Hindlimb muscle (tissue), 1 donor: ENCODE data around the gene KTN1. TPM values are rescaled to one million over a fixed set of nuclear protein-coding genes. Genes with fewer than 3 reads are reported as not detected.

Experiments used
- DNase-seq: peaks from one replicate; pipeline ENCODE4 v3.0.0-alpha.2; 2013
- polyA plus RNA-seq: library from polyadenylated mRNA; unstranded; fragments of 120-200 nt; gene quantifications from one replicate; pipeline ENCODE4 v1.2.1, GENCODE V29; 2013; ENCODE audit not compliant: insufficient read length

Gene KTN1
- polyA plus RNA-seq, 1 donor, result 141 TPM

DNA sequence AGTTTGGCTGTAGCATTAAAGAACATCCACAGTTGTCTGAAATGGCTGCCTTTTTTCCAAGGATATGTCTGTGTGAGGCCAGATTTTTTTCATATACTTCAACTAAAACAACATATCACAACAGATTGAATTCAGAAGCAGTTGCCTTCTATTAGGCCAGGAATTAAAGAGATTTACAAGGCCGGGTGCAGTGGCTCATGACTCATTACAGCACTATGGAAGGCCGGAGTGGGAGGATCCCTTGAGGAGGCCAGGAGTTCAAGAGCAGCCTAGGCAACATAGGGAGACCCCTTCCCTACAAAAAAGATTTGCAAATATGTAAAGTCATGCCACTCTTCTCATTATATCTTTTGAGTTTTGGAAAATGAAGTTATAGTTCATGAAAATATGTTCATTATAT lies 108.6 kb downstream of the KTN1 start:
- no peak for DNase-seq

GRCh38 chr14:55689981-55690871 lies 110.2 kb downstream of the KTN1 start:
- DNase-seq, result no peak

- no peak for DNase-seq
These were observed 111.7 kb downstream of the KTN1 start for GRCh38 chr14:55691659-55692058.

GRCh38 chr14:55693904-55694303 lies 113.9 kb downstream of the KTN1 start:
- peak; percentile 44 for DNase-seq

DNA sequence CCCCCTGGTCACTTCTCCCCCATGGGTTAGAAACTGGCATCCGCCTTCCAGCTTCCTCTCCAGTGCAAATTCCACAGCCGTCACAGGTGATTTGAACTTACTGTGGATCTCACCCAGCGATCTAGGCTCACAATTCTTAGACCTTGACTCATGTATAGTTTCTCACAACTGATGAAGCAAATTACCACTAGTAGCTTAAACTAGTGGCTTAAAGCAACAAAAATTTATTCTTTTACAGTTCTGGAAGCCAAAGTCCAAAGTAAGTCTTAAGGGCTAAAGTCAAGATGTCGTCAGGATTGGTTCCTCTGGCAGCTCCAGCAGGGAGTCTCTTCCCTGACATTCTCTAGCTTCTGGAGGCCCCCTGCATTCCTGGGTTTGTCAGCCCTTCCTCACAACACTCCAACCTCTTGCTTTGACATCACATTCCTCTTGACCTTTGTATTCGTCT lies 117.4 kb downstream of the KTN1 start:
- no peak for DNase-seq

DNA sequence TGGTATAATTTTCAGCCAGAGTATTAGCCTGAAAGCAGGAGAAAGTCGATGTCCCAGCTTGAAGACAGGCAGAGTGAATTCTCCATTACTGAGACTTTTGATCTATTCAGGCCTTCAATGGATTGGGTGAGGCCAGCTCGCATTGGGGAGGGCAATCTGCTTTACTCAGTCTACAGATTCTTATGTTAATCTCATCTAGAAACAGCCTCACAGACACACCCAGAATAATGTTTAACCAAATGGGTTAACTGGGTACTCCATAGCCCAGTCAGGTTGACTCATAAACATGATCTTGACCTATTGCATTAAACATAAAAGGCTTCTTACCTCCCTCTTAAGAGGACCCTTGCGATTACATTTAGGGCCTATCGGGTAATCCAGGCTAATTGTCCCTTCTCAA lies 118.0 kb downstream of the KTN1 start:
- DNase-seq, result no peak

- no peak for DNase-seq
These were observed 119.4 kb downstream of the KTN1 start for GRCh38 chr14:55699131-55700057.

- no peak for DNase-seq
These were observed 121.6 kb downstream of the KTN1 start for GRCh38 chr14:55701638-55702037.

DNA sequence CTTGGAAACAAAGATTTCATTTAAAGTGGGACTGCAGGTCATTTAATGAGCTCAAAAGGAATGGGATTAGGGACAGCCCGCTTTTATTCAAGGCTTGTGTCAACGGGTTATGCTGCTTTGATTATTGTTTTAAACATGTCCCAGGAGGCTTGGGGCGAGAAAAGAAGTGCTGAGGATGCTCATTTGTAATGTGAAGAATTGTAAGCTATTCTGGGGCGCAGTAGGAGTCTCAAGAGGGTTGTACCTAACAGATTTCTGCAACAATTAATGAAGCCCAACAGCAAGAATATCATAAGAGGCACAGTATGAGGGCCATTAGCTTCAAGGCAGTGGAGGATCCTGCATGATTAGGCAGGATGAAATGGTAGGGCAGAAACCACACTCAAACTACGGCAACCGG lies 122.5 kb downstream of the KTN1 start:
- DNase-seq, result no peak

GRCh38 chr14:55704654-55705053 lies 124.6 kb downstream of the KTN1 start:
- DNase-seq, result no peak

DNA sequence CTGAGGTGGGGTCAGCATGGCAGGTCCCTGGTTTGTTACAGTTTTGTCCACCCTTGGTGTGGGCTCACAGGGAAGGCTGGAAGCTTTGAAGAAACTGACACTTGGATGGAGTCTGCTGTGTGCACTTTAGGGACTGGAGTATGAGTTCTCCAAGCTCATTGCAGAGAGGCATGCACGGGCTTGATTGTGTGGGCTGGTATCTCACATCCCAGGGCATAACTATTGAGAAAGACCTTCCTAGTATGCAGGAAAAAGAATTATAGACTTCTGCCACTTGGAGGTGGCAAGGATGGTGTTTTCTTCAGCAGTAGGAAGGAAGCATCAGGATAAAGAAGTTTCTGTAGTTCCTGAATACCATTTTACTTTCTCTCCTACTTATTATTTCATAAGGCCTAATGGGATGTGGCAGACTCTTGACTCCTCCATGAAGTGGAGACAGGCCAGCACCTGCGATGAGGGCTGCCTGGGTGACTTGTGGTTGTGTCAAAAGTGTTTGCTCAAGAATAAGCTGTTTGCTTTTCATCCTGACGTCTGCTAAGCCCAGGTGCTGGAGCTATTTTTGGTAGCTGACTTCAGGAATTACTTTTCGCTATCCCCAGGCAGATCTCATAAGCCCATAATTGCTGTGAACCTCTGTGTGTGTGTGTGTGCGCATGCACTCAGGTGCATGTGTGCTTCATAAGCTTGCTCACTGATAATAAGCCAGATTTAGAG lies 125.8 kb downstream of the KTN1 start:
- DNase-seq, result no peak

DNA sequence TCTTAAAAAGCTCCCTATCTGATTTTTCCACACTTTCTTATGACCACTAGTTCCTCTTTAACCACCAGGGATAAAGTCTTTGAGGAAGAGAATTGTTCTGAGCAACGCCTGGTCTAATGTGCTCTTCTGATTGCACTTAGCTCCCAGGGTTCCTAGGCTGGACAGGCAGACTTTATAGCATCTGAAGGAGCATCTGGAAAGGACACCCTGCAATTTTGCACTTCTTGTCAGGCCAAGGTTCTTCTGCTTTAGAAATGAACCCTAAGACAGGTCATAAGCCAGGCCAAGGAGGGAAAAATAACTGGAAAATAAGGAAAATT lies 126.3 kb downstream of the KTN1 start:
- DNase-seq, result no peak

- no peak for DNase-seq
These were observed 126.9 kb downstream of the KTN1 start for GRCh38 chr14:55706893-55707292.

- DNase-seq, result peak; percentile 34
These were observed 127.4 kb downstream of the KTN1 start for GRCh38 chr14:55707365-55707804.

- no peak for DNase-seq
These were observed 130.6 kb downstream of the KTN1 start for GRCh38 chr14:55710506-55711041.

DNA sequence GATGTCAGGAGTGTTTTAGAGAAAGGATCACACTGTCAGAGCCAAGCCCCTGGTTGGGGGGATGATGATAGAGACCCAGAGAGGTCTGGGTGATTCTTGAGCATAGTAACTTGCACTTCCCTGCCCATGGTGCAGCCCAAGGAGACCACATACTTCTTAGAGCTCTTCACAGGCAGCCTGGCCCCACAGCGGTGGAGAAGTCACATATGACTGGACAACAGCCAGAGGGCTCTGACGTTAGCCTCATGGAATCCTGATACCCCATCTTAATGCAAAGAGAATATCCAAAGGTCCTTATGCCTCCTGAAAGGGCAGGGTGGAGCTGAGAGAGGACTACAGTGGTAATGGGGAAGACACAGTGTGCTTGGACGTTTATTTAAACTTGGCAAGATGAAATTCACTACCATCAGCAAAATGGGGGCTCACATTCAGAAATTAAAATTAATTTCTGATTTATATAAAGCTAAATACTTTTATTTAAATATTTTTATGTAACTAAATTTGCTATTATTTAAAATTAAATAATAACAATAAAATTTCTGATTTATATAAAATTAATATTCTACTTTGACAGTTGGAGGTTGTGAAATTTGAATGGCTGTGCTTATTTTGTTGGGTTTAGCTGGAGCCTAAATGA lies 131.3 kb downstream of the KTN1 start:
- DNase-seq, result no peak

GRCh38 chr14:55712491-55712890 lies 132.5 kb downstream of the KTN1 start:
- DNase-seq, result no peak

GRCh38 chr14:55713486-55713885 lies 133.5 kb downstream of the KTN1 start:
- DNase-seq, result no peak

DNA sequence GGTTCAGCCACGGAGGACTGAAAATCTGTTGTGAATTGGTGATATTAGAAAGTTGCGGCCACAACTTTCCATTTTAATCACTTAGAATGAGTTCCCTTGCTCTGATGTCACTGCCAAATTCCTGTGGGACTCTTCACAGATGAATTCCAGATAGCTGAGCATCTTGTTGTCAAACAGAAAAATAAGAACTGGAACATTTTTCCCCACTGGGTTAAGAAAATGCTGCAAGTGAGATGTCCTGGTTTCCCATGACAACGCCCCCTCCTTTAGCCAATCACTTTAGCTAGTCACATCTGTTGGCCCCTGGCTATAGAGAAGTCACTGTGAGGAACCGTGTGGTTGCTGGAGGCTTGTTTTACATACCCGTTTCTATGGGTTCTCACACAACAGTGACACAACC lies 135.9 kb downstream of the KTN1 start:
- peak; percentile 54 for DNase-seq

GRCh38 chr14:55717621-55718020 lies 137.6 kb downstream of the KTN1 start:
- DNase-seq, result no peak

- DNase-seq, result no peak
These were observed 138.5 kb downstream of the KTN1 start for GRCh38 chr14:55718551-55718950.

GRCh38 chr14:55720796-55721195 lies 140.8 kb downstream of the KTN1 start:
- no peak for DNase-seq
